Activated naive CD8-positive, alpha-beta T cell treated with anti-CD3 and anti-CD28 coated beads, Interleukin-2, amount 10 ng/mL, durations not matched to agents 7 days and 5 days (primary cell): ENCODE data around the gene APOC4. TPM values are rescaled to one million over a fixed set of nuclear protein-coding genes. Genes with fewer than 3 reads are reported as not detected.

Source experiments
- ATAC-seq: fragments of 150-1000 bp; cut with Tn5 transposase; one replicate; pipeline ENCODE4 v1.10.0; 2021; ENCODE audit warnings: low read depth, moderate library complexity
- POLR2A ChIA-PET: fragments of 350-600 bp; sonication (Branson Sonifier 250); formaldehyde crosslinking; loops from one replicate; lab custom pipeline; 2021; ENCODE audit warnings: antibody characterized with exemption; lab: Charles Lee
- DNase-seq: peaks from one replicate; pipeline ENCODE4 v3.0.0; 2021
- H3K27ac Mint-ChIP-seq: one replicate; pipeline ENCODE4 v1.8.0; 2022; ENCODE audit warnings: mild to moderate bottlenecking, mixed read lengths
- H3K27me3 Mint-ChIP-seq: one replicate; pipeline ENCODE4 v1.8.0; 2022; ENCODE audit warnings: mild to moderate bottlenecking, moderate library complexity, mixed read lengths
- H3K36me3 Mint-ChIP-seq: one replicate; pipeline ENCODE4 v1.8.0; 2021; ENCODE audit warnings: mild to moderate bottlenecking, mixed read lengths
- H3K4me1 Mint-ChIP-seq: one replicate; pipeline ENCODE4 v1.8.0; 2021; ENCODE audit warnings: mixed read lengths
- H3K4me3 Mint-ChIP-seq: one replicate; pipeline ENCODE4 v1.8.0; 2022; ENCODE audit warnings: mild to moderate bottlenecking, moderate library complexity, mixed read lengths
- H3K9me3 Mint-ChIP-seq: one replicate; pipeline ENCODE4 v1.8.0; 2021; ENCODE audit warnings: mixed read lengths
- total RNA-seq, 2 experiments: library from RNA; stranded (reverse); gene quantifications; one replicate each; pipeline ENCODE4 v1.2.3, GENCODE V29; 2021

The APOC4 gene
- total RNA-seq, 2 experiments from 2014 or later: not detected

DNA sequence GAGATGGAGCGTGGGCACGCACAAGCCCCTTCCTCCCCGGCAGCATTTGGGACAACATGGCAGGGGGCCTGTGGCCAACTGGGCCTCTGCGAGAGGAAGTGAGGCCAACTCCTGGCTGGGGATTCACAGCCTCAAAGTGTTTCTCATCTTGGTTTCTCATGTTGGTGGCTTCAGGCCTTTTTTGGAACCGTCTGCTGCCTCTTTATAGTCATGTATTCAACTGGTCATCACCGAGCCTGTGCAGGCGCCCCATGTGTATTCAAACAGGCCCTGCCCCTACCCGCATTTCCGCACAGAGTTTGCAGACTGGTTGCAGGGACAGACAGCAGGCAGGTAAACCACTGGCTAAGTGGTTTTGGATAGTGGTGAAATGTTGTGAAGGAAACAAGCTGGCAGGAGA lies 42.0 kb downstream of the APOC4 start:
- no peak for ATAC-seq
- H3K4me1 Mint-ChIP-seq: peaks cover 4% of the 10 kb centered on the region
- no peak for DNase-seq
- H3K27ac Mint-ChIP-seq: peak overlapping the region; percentile 42
- no peaks in the 10 kb centered on the region for H3K9me3 Mint-ChIP-seq
- no peak overlapping the region for H3K4me3 Mint-ChIP-seq
- peaks cover 1% of the 10 kb centered on the region for H3K36me3 Mint-ChIP-seq
- no peaks in the 10 kb centered on the region for H3K27me3 Mint-ChIP-seq
- POLR2A ChIA-PET: no interaction called here

DNA sequence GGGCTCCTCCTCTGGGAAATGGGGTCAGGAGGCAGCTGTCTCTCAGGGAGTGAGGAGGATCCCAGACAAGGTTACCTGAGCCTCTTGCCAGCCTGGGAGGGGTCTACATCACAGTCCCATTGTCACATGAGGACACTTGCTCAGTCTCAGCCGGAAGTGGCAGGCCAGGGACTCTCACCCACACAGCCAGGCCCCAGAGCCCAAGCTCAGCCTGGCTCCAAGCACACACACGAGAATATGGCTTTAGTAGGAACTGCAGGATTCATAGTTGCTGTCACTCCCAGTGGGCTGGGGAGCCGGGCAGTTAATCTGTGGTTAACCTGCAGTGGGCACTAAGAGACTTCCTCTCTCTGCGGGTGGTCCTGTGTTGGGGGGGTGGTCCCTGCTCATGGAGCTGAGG lies 43.4 kb downstream of the APOC4 start:
- peaks cover 1% of the 10 kb centered on the region for H3K36me3 Mint-ChIP-seq
- no peaks in the 10 kb centered on the region for H3K27me3 Mint-ChIP-seq
- DNase-seq (no peak), ATAC-seq (no peak)
- no peak overlapping the region for H3K27ac Mint-ChIP-seq
- no peak overlapping the region for H3K4me3 Mint-ChIP-seq
- H3K4me1 Mint-ChIP-seq: peaks cover 4% of the 10 kb centered on the region
- H3K9me3 Mint-ChIP-seq: no peaks in the 10 kb centered on the region
- POLR2A ChIA-PET: no interaction called here

DNA sequence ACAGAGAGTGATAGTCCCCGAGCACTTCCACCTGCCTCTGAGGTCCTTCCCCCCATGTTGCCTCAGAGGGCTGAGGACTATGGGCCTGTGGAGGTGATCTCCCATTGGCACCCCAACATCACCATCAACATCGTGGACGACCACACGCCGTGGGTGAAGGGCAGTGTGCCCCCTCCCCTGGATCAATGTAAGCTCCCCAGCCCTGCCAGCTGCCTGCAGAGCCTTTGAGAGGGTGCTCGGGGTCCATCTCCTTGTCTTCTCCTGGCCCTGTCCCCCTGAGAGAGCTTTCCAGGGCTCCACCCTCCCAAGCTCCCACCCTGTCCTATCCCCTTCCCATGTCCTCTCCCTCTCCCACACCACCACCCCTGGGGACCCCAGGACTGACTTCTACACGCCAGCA lies 44.4 kb downstream of the APOC4 start:
- DNase-seq (no peak), ATAC-seq (no peak)
- POLR2A ChIA-PET: interaction anchor here (0.6 kb wide), 1 partner anchor 9 kb away, joined by 3 read pairs; no protein-coding TSS in a partner anchor
- Mint-ChIP-seq H3K4me3 (no peak overlapping the region), H3K36me3 (peaks cover 1% of the 10 kb centered on the region), H3K9me3 (no peaks in the 10 kb centered on the region), H3K27me3 (no peaks in the 10 kb centered on the region), H3K4me1 (peaks cover 4% of the 10 kb centered on the region), H3K27ac (no peak overlapping the region)

DNA sequence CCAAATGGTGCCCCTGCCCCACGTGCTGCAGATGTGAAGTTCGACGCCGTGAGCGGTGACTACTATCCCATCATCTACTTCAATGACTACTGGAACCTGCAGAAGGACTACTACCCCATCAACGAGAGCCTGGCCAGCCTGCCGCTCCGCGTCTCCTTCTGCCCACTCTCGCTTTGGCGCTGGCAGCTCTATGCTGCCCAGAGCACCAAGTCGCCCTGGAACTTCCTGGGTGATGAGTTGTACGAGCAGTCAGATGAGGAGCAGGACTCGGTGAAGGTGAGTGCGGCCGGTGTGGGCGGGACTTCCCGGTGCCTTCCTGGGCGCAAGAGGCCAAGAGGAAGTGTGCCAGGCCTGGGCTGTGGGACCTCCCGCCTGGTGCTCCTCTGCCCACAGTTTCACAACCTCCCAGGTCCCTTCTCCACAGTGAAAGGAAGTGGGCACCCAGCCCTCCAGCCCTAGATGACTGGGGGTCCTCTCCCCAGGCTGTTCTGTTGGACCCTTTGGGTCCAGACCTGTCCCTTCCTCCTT lies 45.2 kb downstream of the APOC4 start:
- no peak for ATAC-seq
- POLR2A ChIA-PET: no interaction called here
- no peak overlapping the region for H3K27ac Mint-ChIP-seq
- no peak overlapping the region for H3K4me3 Mint-ChIP-seq
- H3K27me3 Mint-ChIP-seq: no peaks in the 10 kb centered on the region
- H3K36me3 Mint-ChIP-seq: peaks cover 3% of the 10 kb centered on the region
- no peaks in the 10 kb centered on the region for H3K9me3 Mint-ChIP-seq
- peaks cover 9% of the 10 kb centered on the region for H3K4me1 Mint-ChIP-seq
- DNase-seq: no peak

DNA sequence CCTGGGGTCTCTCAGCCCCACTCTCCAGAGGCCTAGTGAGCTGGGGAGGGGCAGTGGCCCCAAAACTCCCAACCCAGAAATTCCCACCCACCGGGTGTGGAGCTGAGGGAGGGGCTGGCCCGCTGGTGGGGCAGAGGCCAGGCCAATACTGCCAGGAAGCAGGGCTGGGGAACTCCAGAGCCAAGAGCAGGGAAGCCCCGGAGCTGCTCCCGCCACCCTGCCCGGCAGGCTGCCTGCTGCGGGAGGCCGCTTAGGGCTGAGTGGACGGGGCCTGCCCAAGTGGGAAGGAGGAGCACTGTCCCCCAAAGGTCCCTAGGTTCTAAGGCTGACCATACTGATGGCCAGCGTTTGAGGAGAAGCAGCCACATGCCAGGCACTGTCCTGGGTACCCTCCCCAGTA lies 46.2 kb downstream of the APOC4 start:
- Mint-ChIP-seq H3K4me1 (peaks cover 9% of the 10 kb centered on the region), H3K4me3 (no peak overlapping the region), H3K27me3 (no peaks in the 10 kb centered on the region), H3K36me3 (peaks cover 3% of the 10 kb centered on the region), H3K9me3 (no peaks in the 10 kb centered on the region), H3K27ac (no peak overlapping the region)
- no peak for ATAC-seq
- DNase-seq: no peak
- POLR2A ChIA-PET: no interaction called here

DNA sequence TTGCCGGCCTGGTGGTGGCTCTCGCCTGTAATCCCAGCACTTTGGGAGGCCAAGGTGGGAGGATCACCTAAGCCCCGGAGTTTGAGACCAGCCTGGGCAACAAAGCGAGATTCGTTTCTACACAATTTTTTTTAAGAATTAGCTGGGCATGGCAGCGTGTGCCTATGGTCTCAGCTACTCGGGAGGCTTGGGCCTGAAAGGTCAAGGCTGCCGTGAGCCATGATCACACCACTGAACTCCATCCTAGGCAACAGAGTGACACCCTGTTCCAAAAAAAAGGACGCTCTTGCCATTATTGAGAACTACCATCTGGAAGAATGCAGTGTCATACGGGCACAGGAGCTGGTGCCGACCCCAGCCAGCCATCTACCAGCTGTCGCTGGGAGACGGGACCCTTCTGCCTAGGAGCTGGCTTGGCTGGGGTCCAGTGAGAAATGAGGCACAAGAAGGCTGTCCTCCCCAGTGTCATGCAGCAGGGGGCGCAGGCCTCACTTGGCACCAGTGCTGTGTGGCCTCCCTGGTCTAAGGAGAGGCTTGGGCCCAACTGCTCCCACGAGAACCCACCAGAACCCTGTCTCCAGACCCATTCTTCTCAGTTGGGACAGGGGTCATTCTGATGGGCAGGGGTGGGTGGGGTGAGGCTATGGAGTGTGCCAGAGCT lies 47.0 kb downstream of the APOC4 start:
- no peaks in the 10 kb centered on the region for H3K27me3 Mint-ChIP-seq
- H3K4me1 Mint-ChIP-seq: peaks cover 9% of the 10 kb centered on the region
- H3K27ac Mint-ChIP-seq: no peak overlapping the region
- peaks cover 3% of the 10 kb centered on the region for H3K36me3 Mint-ChIP-seq
- POLR2A ChIA-PET: no interaction called here
- ATAC-seq: peak; percentile 77
- no peaks in the 10 kb centered on the region for H3K9me3 Mint-ChIP-seq
- no peak overlapping the region for H3K4me3 Mint-ChIP-seq
- peak; percentile 71 for DNase-seq

DNA sequence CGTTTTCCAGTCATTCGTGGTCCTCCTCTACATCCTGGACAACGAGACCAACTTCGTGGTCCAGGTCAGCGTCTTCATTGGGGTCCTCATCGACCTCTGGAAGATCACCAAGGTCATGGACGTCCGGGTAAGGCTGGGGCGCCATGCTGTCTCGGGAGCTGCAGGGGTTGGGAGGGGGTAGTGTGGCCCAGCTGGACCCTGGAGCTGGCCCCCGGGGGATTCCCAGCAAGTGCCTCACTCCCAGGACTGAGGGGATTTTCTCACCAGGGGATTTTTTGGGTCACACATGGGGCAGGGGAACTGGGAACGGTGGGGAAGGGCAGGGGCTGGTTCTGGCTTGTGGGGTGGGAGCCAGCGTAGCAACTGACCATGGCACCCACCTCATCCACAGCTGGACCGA lies 48.4 kb downstream of the APOC4 start:
- H3K27me3 Mint-ChIP-seq: no peaks in the 10 kb centered on the region
- POLR2A ChIA-PET: no interaction called here
- H3K9me3 Mint-ChIP-seq: no peaks in the 10 kb centered on the region
- no peak overlapping the region for H3K27ac Mint-ChIP-seq
- H3K36me3 Mint-ChIP-seq: peaks cover 5% of the 10 kb centered on the region
- DNase-seq (no peak), ATAC-seq (no peak)
- H3K4me1 Mint-ChIP-seq: peaks cover 7% of the 10 kb centered on the region
- no peak overlapping the region for H3K4me3 Mint-ChIP-seq

DNA sequence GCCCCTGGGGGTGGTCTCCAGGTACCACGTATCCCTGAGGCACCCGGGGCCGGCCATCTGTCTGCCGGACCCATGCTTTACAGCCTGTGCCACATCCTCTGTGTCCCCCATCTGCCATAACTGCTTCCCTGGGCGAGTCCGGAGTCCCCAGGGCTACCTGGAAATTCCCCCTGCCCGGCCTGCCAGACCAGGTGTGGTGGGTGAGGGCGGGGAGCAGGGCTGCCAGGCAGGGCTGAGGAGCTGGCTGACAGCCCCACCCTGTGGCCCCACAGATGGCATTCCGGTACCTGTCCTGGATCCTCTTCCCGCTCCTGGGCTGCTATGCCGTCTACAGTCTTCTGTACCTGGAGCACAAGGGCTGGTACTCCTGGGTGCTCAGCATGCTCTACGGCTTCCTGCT lies 48.9 kb downstream of the APOC4 start:
- Mint-ChIP-seq H3K27ac (no peak overlapping the region), H3K4me1 (peaks cover 7% of the 10 kb centered on the region), H3K4me3 (no peak overlapping the region), H3K27me3 (no peaks in the 10 kb centered on the region), H3K9me3 (no peaks in the 10 kb centered on the region), H3K36me3 (peaks cover 5% of the 10 kb centered on the region)
- POLR2A ChIA-PET: no interaction called here
- ATAC-seq (no peak), DNase-seq (no peak)

DNA sequence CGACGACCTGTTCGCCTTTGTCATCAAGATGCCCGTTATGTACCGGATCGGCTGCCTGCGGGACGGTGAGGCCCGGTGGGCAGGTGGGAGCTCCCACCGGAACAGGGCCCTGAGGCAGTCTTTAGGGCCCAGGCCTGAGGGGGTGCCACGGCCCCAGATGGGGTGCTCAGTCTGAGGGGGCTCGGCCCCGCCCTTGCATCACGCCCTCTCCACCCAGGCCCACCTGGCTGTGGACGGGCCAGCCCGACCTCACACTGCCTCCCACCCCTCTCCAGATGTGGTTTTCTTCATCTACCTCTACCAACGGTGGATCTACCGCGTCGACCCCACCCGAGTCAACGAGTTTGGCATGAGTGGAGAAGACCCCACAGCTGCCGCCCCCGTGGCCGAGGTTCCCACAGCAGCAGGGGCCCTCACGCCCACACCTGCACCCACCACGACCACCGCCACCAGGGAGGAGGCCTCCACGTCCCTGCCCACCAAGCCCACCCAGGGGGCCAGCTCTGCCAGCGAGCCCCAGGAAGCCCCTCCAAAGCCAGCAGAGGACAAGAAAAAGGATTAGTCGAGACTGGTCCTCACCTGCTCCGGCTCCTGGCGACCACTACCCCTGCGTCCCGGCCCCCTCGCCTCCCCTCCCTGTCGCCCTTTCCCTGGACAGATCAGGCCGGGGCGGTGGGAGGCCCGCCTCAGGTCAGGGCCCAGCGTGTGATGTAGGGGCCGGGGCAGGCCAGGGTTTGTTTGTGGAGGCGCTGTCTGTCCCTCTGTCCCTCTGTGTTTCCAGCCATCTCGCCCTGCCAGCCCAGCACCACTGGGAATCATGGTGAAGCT lies 50.5 kb downstream of the APOC4 start:
- H3K27ac Mint-ChIP-seq: no peak overlapping the region
- no peaks in the 10 kb centered on the region for H3K9me3 Mint-ChIP-seq
- peaks cover 5% of the 10 kb centered on the region for H3K36me3 Mint-ChIP-seq
- no peak for ATAC-seq
- DNase-seq: no peak
- POLR2A ChIA-PET: interaction anchor here (0.6 kb wide), 1 partner anchor 55 kb away, joined by 3 read pairs; no protein-coding TSS in a partner anchor
- H3K4me1 Mint-ChIP-seq: peaks cover 7% of the 10 kb centered on the region
- H3K4me3 Mint-ChIP-seq: no peak overlapping the region
- no peaks in the 10 kb centered on the region for H3K27me3 Mint-ChIP-seq

DNA sequence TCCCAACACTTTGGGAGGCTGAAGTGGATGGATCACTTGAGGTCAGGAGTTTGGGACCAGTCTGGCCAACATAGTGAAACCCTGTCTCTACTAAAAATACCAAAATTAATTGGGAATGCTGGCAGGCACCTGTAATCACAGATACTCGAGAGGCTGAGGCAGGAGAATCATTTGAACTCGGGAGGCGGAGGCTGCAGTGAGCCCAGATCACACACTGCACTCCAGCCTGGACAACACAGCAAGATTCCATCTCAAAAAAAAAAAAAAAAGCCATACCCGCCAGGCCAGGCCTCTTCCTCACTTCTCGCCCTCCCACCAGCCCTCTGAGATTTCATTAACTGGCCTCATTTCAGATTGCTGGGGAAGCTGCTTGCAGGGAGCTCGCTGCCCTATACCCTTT lies 51.5 kb downstream of the APOC4 start:
- no peak overlapping the region for H3K27ac Mint-ChIP-seq
- no peaks in the 10 kb centered on the region for H3K27me3 Mint-ChIP-seq
- no peaks in the 10 kb centered on the region for H3K9me3 Mint-ChIP-seq
- H3K4me1 Mint-ChIP-seq: peaks cover 7% of the 10 kb centered on the region
- ATAC-seq (no peak), DNase-seq (no peak)
- no peak overlapping the region for H3K4me3 Mint-ChIP-seq
- POLR2A ChIA-PET: interaction anchor here (0.7 kb wide), 1 partner anchor 160 kb away, joined by 4 read pairs; no protein-coding TSS in a partner anchor
- H3K36me3 Mint-ChIP-seq: peaks cover 4% of the 10 kb centered on the region

DNA sequence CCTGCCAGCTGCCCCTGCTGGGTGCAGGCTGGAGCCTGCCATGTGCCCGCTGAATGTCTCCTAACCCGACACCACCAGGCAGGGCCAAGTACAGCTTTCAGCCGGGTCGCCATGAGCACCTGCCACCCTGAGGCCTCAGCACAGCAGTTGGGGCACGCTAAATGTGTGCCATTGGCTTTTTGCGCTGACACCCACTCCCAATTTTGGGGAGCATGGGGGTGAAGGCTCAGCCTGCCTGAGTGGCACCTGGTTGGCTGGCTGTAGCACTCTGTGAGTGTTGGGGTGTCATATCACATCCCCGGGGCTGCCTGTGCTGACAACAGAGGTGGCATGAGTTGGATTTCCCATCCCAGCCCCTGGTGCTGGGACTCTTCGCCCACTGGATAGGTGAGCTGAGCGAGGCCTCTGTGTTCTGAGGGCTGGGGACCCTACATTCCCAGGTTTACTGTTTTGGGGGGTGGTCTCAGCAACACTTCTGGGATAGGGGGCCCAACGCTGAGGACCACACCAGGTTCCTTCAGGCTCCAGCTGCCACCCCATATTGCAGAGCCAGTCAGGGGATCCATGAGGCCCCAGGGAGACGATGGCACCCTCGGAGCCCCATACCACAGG lies 52.0 kb downstream of the APOC4 start:
- Mint-ChIP-seq H3K36me3 (peaks cover 4% of the 10 kb centered on the region), H3K27ac (no peak overlapping the region), H3K4me3 (no peak overlapping the region), H3K4me1 (peaks cover 7% of the 10 kb centered on the region), H3K27me3 (no peaks in the 10 kb centered on the region), H3K9me3 (no peaks in the 10 kb centered on the region)
- POLR2A ChIA-PET: interaction anchor here (0.7 kb wide), 1 partner anchor 159 kb away, joined by 4 read pairs; no protein-coding TSS in a partner anchor
- no peak for DNase-seq
- no peak for ATAC-seq
